ENCODE measurements around the gene ESAM.
A peak's percentile ranks its signal among the peaks of the same experiment; 100 is the strongest.
"Not testable (repeated sequence)": the region's sequence is repeated elsewhere in the genome, so short reads cannot be mapped to it uniquely, and the experiment has no call there.

Gene ESAM

DNA sequence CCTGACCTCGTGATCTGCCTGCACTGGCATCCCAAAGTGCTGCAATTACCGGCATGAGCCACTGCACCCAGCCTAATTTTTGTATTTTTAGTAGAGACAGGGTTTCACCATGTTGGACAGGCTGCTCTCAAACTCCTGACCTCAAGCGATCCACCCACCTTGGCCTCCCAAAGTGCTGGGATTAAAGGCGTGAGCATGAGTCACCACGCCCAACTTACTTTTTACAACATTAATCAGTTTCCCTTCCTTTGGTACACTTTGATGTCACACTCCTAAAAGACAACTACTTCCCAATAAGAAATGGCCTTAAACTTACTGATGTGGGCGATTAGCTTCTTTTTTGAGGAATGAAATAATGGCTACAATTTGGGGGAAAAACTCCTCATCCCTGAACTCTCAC is 8.9 kb upstream of the ESAM start:
- DNase-seq = not testable (repeated sequence)

DNA sequence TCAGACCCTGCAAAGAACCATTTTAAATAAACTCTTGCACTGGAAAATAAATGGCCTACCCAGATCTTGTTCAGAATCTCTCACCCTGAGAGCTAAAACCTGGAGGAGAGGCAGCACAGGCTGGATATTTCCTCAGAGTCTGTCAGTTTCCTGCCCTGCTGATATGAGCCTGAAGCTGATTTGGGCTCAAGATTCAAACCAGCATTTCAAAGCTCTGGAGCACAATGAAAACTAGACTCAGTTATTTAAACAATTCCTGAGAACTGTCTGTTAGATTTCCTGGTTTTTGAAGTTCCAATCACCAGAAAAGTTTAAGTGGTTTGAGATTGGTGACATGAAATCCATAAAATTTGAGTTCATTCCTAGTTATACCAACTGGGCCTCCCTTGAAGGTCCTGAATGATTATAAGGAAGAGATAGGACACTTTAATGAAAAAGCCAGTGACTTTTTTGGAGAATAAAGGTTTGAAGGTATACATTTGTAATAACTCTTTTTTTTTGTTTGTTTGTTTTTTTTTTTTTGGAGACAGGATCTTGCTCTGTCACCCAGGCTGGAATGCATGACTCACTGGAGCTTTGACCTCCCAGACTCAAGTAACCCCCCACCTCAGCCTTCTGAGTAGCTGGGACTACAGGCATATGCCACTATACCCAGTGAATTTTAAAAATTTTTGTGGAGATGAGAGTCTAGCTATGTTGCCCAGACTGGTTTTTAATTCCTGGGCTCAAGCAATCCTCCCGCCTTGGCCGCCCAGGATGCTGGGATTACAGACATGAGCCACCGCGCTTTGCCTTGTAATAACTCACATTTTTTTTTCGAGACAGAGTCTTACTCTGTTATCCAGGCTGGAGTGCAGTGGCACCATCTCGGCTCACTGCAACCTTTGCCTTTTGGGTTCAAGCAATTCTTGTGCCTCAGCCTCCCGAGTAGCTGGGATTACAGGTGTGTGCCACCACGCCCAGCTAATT is 8.0 kb upstream of the ESAM start:
- DNase-seq = no peak

DNA sequence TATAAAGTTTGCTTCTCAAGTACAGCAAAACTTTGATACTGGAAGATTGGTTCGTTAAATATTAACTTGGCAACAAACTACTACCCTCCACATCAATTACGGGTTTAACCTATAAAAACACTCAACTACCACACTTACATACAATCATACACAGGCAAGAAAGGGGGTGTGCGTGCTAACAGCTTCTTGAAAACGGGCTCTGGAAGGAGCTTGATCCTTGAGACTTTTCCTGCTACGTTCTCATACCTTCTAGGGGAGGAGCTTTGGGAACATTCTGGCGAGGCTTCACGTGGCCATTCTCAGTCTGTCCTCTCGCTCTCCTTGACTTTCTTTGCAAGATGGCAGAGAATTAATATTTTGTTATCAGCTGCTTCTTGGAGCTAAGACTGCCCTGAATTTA is 6.8 kb upstream of the ESAM start:
- no peak for DNase-seq

DNA sequence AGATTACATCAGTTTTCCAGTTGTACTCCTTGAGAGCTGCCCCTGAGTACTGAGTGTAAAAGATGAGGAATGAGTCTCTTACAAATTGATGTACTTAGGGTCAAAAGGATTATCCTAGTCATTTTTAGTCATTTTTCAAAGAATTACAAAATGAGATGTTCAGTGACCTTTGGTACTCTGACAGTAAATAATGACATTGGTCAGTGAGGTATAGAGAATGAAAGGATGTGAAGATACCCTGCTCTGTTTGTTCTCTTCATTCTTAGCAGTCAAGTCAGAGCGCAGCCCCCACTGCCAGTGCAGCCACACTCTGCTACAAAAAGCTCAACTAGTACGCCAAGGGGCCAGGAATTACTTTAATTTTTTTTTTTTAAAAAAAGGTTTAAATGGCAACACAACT is 4.1 kb upstream of the ESAM start:
- no peak for DNase-seq

DNA sequence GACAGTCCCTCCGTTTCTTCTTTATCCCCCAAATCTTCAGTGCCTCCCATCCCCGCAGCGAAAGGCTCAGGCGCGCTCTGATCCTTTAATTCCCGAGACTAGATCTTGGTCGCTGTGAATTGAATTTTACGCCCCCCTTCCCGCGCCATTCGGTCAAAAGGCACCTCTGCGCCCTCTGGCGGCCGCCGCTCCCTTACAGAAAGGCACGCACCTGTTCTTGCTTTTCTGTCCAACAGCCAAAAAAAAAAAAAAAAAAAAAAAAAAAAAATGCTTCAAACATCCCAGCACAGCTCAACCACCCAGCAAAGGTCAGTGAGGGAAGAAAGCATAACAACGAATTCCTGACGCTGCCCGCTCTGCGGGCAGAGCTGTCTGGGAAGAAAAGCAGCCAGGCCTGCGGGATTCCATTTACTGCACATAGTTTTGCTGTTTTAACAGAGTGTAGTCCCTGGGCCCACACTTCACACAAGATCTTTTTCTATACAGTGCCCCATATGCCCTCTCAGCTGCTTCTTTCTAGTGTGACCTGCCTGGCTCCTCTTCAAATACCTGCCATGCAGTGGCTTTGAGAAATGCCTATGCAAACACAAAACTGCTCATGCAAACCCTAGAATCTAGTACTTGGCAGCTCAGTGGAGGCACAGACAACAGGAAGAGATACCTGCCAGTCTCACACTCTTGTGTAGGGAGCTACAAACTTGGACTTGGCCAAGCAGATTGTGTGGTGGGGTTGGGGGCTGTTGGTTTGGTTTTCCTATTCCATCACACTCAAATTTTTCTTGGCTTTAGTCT is 1.3 kb upstream of the ESAM start:
- DNase-seq = peak; percentile 76

DNA sequence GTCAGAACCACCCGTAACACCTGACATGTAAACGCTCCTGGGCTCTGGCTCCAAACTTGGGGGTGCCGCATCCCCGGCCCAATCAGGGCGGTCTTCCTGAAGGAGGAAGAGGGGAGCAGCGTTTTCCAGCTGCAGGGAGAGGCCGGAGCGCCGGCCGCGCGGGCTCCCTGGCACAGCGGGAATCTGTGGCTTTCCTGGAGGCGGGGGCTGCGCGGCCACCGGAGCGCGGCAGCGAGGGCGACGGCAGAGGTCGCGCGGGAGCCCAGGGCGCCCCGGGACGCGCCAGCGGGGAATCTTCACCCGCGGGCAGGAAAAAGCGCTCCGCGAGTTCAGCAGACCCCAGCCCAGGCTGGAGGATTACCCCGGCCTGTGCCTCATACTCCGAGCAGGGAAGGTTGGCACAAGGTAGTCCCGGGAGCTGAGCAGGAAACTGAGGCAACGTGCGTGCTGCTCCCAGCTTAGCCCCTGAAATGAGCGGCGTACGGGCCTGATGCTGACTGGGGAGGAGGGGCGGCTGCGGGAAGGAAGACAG is 600 bp upstream of the ESAM start:
- no peak for DNase-seq

DNA sequence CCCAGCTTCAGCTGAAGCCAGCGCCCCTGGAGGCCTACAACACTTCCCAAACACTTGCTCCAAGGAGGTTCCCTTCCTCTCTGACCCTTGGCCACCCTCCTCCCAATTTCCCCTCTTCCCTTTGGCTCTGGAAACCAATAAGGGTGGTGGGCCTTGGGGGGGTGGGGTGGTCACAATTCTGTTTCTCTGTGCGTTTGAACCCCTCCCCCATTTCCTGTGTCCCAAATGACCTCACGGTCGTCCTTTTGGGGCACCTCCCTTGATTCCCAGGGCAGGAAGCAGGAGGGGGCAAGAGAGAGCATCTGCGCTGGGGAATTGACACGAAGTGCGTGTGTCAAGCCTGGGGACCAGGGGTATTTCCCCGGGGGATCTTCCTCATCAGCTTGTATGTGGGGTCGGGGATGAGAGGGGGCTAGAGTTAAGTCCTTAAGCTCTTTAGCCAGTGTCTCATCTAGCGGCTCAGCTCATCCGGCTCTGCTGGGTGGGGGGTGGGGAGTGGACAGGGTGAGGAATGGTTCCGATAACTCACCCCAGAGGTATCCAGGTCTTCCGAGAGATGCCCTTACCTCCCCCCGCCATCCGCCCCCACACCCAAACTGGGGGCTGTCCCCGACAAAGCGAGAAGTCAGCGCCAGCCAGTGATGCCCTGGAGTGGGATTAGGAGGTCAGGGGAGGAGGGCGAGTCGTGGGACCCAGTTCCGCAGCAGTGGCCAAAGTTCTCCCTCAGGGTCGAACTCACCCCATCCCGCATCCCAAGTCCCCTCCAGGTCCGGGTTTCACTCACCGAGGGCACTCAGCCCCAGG is 587 bp downstream of the ESAM start:
- no peak for DNase-seq

DNA sequence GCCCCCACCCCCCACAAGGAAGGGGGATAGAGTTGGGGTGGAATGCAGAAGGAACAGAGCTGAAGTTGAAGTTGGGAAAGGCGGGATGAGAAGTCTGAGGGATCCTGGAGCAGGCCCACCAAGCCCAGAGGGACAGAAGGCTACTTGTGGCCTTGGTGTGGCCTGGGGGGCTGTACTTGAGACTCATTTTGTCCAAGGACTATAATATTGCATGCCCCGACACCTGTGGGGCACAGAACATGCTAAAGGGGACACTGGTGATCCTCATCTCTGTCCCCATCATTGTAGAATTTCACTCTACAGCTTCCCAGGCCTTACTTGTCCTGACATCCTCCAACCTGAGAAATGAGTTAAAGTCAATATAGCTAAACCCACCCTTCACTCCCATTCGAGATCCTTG is 1.3 kb downstream of the ESAM start:
- no peak for DNase-seq

DNA sequence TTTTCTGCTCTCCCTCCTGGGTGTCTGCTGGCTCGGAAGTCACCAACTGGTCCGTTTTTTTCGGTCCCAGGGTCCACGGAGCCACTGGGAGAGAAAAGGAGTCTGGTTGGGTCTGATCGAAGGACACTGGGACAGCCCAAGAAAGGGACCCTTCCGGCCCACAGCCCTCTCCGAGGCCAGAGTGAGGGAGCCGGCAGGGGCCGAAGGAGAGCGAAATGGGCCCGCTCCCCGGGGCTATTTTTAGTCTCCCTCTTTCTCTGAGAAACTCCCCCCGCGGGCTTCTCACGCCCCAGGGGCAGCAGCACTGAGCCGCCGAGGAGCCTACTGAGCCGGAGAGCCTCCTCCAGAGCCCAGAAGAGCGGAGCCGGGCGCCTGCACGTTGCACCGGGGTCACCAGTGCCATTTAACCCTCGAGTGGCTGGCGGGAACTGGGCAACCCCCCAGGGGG is 1.9 kb downstream of the ESAM start:
- DNase-seq = no peak

DNA sequence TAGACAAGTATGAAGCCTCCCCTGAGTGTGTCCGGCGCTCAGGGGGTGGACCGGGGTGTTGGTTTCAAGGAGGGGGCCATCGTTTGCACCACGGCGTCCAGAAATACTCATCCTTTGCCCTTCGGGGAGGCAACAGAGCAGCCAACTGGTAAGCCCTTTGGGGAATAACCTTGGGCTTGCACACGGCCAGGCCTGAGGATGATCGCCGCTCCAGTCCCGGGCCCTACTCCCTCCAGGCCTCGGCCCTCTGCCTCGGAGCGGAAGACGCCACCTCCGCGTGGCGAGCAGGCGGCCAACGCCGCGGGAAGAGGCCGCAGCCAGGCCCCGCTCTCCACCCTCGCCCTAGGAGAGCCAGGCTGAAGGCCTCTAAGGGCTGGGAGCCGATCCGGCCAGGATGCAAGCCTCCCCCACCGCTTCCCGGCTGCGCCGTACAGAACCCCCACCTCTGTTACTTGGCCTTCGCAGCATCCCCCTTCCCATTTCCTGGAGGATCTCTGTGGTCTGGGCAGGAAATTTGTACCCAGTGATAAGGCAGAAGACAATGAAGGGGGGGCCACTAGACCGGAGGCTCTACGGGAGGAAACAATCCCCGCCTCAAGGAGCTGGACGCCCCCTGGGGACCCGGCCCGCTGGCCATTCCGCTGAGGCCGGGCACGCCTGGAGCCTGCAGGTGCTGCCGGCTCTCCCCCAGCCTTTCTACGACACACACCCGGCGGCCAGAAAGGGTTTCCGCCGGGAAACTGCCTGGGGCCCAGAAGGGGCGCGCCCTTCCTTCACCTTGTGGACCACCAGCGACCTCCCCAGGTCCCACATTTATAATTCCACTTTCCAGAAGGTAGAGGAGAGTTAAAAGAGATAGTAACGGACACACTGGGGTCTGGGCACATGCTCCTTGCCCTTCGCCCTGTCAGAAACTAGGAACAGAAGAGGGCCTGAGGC is 2.6 kb downstream of the ESAM start:
- DNase-seq = no peak

DNA sequence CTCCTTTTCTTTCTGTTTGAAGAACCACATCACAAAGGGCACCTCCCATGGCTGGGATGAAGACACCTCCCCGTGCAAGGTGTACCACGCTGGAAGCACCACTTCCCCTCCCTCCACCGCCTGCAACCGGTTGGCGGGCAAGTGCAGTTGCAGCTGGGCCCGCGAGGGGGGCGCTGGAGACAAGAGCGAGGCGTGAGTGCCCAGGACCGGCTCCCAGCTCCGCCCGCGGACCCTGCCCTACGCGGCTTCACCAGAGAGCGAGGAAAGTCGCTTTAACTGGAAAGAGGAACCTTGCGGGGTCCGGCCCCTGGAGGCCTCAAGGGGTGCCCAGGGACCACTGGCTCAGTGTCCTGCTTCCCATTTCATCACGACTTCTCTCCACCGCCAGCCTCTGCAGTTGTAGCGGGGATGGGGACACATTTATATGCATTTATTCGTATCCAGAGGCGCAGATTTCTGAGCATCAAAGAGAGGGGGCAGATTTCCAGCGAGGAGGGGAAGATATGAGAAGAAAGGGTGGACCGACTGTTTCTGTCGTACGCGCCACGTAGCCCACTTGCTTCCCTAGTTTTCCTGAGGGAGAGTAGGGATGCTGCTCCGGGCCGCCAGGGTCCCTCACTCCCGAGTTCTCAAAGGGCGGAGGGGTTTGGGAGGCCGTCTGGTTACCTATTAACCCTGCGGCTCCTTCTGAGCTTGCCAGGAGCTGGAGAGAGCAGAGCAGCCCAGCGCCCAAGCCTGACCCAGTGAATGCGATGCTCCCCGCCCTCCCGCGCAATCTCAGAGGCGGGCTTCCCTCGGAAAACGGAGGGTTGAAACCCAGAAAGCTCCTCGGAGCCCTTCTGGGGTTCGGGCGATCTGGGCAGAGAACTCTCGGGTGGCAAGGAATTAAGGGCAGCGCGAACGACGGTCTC is 3.5 kb downstream of the ESAM start:
- peak; percentile 57 for DNase-seq

DNA sequence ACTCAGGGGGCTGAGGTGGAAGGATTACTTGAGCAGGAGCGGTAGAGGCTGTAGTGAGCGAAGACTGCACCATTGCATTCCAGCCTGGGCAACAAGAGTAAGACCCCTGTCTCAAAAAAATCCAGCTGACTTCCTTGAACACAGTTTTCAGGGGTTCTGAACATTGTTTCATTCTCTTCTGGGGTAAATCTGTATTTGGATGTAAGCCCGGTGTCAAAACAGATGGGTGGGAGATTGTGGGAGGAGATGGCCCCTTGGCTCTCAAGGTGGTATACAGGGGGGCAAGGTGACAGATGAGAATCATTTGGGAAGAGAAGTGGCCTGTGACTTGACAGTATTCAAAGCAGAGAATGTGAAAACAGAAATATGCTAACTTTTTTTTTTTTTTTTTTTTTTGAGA is 4.8 kb downstream of the ESAM start:
- no peak for DNase-seq

DNA sequence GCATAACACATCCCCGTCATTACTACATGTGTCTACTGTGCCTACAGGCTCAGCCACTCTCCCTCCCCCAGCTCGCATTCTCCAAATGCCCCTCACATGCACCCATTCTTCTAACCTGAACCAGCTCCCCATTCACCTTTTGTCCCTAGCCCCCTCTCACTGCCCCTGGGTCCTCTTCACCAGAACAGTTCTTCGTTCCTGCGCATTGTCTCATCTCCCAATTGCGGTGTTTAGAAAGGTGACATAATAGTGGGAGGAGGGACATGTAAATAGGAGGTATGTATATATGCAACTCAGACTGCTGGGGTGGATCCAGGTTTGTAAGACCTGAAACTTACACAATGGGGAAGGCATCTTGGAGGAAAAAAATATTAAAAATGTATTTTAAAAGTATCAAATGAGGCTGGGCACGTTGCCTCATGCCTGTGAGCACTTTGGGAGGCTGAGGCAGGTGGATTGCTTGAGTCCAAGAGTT is 5.3 kb downstream of the ESAM start:
- DNase-seq = no peak

DNA sequence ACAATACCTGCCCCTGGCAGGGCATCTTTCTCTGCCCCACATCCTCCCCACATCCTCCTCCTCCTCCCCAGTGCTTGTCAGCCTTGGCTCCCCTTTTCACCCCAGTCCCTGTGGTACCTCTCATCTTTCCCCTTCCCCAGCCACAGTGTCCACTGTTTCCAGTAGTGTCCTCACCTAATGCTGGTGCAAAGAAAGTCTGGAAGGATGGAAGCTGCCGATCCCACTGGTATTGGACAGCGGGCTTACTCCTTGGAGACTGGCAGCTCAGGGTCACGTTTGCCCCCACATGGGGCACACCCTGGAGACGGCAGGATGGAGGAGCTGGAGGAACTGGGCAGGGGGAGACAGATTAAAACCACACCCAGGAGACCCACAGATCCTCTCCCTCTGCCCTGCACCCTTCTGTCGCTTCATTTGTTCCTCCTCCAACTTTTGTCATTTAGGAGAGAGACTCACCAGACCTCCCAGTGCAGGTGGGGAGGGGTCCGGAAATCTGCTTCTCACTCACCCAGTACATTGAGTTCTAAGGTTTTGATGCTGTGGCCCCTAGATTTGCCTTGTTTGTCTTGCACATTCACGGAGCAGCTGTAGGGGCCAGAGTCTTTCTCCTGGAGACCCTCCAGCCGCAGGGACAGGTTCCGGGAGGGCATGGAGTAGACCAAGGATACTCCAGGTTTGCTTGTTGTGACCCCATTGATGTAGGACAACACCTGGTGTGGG is 5.9 kb downstream of the ESAM start:
- no peak for DNase-seq

DNA sequence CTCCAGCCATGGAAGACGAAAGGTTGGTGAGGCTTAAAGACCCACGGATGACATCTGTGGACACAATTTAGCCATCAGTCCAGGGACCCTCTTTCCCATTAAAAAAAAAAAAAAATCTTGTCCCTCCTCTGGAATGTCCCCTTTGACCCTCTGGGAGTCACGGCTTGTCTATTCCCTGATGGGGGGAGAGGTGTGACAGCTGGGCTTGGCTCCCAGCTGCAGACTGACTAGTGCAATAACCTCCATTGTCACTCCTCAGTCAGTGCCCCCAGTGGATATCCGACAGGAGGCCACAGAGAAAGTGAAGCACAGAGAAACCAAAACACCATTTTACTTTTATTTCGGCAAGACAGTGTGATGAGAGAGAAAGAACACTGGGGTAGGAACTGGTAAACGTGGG is 7.4 kb downstream of the ESAM start:
- DNase-seq = no peak

DNA sequence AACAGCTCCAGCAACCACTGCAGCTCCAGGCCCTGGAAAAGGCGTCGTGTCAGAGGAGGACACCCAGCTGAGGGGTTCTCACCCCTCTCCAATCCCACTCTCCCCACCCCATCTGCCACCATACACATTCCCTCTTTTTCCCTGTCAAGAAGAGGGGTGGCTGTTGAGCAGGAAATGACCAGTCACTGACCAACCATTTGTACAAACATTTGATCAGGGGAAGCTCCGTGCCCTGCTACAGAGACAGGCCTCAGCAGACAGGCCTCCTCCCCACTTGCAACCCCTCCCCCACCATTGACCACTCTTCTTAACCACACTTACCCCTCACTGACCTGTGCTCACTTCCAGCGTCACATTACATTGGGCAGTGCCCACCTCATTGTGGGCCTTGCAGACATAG is 7.8 kb downstream of the ESAM start:
- DNase-seq = no peak

DNA sequence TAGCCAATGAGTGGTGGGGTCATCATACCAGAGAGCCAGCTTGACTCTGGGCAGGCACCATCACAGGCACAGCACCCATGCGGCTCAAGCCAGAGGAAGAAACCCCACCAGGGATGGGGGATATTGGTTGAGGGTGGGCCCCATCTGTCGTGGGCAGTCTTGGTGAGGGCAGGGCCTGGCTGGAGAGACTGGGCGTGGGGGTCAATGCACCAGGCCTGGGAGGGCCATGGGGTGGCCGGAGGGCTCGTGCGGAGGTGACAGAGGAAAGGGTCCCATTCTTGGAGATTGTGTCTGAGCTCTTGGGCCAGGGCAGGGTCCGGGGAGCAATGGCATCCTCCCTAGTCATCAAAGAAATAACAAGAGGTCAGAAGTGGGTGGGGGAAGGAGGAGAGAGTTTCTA is 8.5 kb downstream of the ESAM start:
- no peak for DNase-seq

DNA sequence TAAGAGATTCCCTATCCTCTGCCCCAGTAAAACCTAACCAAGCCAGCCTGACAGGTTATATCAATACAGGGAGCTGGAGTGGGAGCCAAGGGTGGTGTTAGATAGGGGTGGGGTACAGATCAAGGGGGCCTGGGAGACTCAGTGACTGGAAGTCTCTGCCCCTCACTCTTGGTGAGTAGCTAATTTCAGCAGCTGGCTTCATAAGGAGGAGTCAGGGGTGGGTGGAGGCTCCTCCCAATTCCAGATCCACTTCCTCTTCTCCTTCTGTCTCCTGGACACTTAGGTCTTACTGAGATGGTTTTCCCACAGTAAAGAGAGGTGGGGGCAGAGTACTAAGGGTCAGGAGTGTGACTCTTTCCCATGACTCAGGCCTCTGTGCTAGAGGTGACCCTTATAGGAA is 8.9 kb downstream of the ESAM start:
- no peak for DNase-seq

DNA sequence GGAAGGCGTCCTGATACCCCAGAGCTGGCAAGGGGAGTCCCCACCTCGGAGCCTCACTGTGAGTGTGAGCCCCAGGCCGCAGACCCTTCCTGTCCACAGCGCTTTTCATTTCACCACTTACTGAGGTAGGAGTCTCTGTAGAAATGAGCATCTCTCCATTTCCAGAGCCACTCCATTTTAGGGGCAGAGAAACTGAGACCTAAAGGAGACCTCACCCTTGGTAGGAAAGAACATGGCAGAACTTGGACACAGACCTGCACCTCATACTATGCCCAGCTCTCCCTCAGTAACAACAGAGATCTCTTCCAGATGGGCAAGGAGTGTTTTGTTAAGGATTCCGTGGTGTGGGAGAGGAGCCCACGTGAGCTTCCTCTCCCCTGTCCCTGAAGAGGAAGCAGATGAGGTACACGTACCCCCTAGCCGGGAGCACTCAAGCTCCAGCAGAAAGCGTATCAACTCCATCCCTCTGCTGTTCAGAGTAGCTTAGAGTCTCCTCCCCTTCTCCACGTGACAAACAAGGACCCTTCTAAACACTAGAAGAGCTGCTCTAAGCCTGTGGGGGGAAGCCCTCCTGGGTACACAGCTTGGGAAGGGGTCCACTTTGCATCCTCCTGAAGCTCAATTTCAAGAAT is 9.5 kb downstream of the ESAM start:
- DNase-seq = no peak
